DND-41 (cell line): ENCODE measurements around the gene OSBPL1A.

Experiments
- ATAC-seq: fragments of 200-7000 bp; cut with Tn5 transposase; 3 replicates; pipeline ENCODE4 v1.9.1; 2021; ENCODE audit warnings: low read depth; ENCODE audit not compliant: insufficient read depth
- DNase-seq: peaks from one replicate; pipeline ENCODE4 v3.0.0-alpha.2; 2020
- H2AFZ ChIP-seq: 2 replicates; pipeline ENCODE4 v1.6.0; 2012; ENCODE audit warnings: low read depth, low read length
- H3K27ac ChIP-seq: 2 replicates; pipeline ENCODE4 v1.5.1; 2012; ENCODE audit warnings: low read length, inconsistent platforms
- H3K27me3 ChIP-seq: fragments of 200-600 bp; sonication (generic); 2 replicates; pipeline ENCODE4 v1.6.0; 2012; ENCODE audit warnings: low read length, mild to moderate bottlenecking, inconsistent platforms; ENCODE audit not compliant: insufficient read depth, poor library complexity
- H3K36me3 ChIP-seq: 2 replicates; pipeline ENCODE4 v1.5.1; 2012; ENCODE audit warnings: low read length, inconsistent platforms; ENCODE audit not compliant: insufficient read depth
- H3K4me1 ChIP-seq: 2 replicates; pipeline ENCODE4 v1.5.1; 2012; ENCODE audit warnings: mild to moderate bottlenecking, low read length; ENCODE audit not compliant: insufficient read depth
- H3K4me2 ChIP-seq: 2 replicates; pipeline ENCODE4 v1.6.0; 2012; ENCODE audit warnings: mild to moderate bottlenecking, moderate library complexity, low read length, inconsistent platforms; ENCODE audit not compliant: insufficient read depth
- H3K4me3 ChIP-seq, 2 experiments: fragments of 200-600 bp in 1 of 2; shearing (Covaris generic) in 1 of 2; 2 replicates each; pipeline ENCODE4 v1.5.1; 2012 to 2016; ENCODE audit warnings: inconsistent platforms in 2 of 2, low read length in 2 of 2, mild to moderate bottlenecking in 2 of 2, low read depth in 1 of 2, moderate library complexity in 1 of 2
- H3K79me2 ChIP-seq: 2 replicates; pipeline ENCODE4 v1.6.0; 2012; ENCODE audit warnings: low read length, inconsistent platforms; ENCODE audit not compliant: insufficient read depth
- H3K9ac ChIP-seq: 2 replicates; pipeline ENCODE4 v1.6.0; 2012; ENCODE audit warnings: low read depth, mild to moderate bottlenecking, inconsistent platforms, low read length, moderate library complexity
- H3K9me3 ChIP-seq: 2 replicates; pipeline ENCODE4 v1.5.1; 2012; ENCODE audit warnings: low read length, moderate library complexity, mild to moderate bottlenecking, inconsistent platforms; ENCODE audit not compliant: insufficient read depth, severe bottlenecking
- H4K20me1 ChIP-seq: 2 replicates; pipeline ENCODE4 v1.6.0; 2012; ENCODE audit warnings: low read length; ENCODE audit not compliant: insufficient read depth
- EZH2 ChIP-seq: IDR thresholded peaks from 3 replicates; pipeline ENCODE4 v1.6.1; 2012; ENCODE audit warnings: borderline replicate concordance, low read depth, mild to moderate bottlenecking, moderate library complexity, low read length, inconsistent platforms; ENCODE audit not compliant: severe bottlenecking
- TF ChIP-seq, protein P1 (sequence below): IDR thresholded peaks from 2 replicates; pipeline ENCODE4 v1.5.1; 2012; ENCODE audit warnings: borderline replicate concordance, low read length, moderate library complexity, mild to moderate bottlenecking; ENCODE audit not compliant: poor library complexity, severe bottlenecking; ENCODE audit errors: extremely low read depth

Gene OSBPL1A

DNA sequence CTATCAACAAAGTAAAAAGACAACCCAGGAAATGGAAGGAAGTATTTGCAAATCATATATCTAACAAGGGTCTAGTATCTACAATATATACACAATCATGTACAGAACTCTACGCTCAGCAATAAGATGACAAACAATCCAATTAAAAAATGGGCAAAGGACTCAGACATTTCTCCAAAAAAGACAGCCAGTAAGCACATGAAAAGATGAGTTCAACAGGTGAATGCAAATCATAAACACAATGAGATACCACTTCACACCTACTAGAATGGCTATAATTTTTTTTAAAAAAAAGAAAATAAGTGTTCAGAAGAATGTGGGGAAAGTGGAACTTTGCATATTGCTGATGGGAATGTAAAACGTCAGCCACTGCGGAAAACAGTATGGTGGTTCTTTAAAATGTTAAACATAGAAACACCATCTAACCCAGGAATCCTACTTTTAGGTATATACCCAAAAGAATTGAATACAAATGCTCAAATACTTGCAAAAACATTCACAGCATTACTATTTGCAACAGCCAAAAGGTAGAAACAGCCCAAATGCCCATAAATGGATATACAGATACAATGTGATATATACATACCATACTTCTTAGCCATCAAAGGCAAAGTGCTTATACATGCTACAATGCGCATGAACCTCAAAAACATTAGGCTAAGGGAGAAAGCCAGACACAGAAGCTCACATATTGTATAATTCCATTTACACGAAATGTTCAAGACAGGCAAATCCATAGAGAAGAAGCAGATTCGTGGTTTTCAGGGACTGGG, 137.6 kb downstream of the OSBPL1A start:
- Histone ChIP-seq H3K9me3 (no peaks in the 10 kb centered on the region), H3K4me2 (no peak overlapping the region), H3K79me2 (no peaks in the 10 kb centered on the region), H2AFZ (no peak overlapping the region), H3K27ac (no peak overlapping the region), H4K20me1 (no peaks in the 10 kb centered on the region), H3K9ac (no peak overlapping the region), H3K4me1 (no peaks in the 10 kb centered on the region), H3K36me3 (no peaks in the 10 kb centered on the region), H3K4me3 (no peak overlapping the region), H3K27me3 (peaks cover 7% of the 10 kb centered on the region)
- ATAC-seq, result no peak
- TF ChIP-seq, protein P1, sequence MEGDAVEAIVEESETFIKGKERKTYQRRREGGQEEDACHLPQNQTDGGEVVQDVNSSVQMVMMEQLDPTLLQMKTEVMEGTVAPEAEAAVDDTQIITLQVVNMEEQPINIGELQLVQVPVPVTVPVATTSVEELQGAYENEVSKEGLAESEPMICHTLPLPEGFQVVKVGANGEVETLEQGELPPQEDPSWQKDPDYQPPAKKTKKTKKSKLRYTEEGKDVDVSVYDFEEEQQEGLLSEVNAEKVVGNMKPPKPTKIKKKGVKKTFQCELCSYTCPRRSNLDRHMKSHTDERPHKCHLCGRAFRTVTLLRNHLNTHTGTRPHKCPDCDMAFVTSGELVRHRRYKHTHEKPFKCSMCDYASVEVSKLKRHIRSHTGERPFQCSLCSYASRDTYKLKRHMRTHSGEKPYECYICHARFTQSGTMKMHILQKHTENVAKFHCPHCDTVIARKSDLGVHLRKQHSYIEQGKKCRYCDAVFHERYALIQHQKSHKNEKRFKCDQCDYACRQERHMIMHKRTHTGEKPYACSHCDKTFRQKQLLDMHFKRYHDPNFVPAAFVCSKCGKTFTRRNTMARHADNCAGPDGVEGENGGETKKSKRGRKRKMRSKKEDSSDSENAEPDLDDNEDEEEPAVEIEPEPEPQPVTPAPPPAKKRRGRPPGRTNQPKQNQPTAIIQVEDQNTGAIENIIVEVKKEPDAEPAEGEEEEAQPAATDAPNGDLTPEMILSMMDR, result no peak
- no peak for DNase-seq

DNA sequence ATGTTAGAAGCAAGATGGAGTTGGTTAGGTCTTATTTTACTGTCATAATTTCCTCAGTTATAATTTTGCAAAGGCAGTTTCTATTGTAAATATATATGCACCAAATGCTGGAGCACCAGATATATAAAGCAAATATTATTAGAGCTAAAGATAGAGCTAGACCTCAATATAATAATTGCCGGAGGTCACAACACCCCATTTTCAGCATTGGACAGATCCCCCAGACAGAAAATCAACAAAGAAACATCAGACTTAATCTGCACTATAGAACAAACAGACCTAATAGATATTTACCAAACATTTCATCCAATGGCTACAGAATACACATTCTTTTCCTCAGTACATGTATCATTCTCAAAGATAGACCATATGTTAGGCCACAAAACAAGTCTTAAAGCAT, 143.6 kb downstream of the OSBPL1A start:
- Histone ChIP-seq H3K36me3 (no peaks in the 10 kb centered on the region), H2AFZ (no peak overlapping the region), H3K79me2 (no peaks in the 10 kb centered on the region), H3K27me3 (peaks cover 2% of the 10 kb centered on the region), H3K27ac (no peak overlapping the region), H3K4me2 (no peak overlapping the region), H4K20me1 (no peaks in the 10 kb centered on the region), H3K9me3 (no peaks in the 10 kb centered on the region), H3K9ac (no peak overlapping the region), H3K4me3 (no peak overlapping the region), H3K4me1 (no peaks in the 10 kb centered on the region)
- no peak for ATAC-seq
- DNase-seq, result no peak
- TF ChIP-seq, protein P1, result no peak
- TF ChIP-seq EZH2, result no peak

DNA sequence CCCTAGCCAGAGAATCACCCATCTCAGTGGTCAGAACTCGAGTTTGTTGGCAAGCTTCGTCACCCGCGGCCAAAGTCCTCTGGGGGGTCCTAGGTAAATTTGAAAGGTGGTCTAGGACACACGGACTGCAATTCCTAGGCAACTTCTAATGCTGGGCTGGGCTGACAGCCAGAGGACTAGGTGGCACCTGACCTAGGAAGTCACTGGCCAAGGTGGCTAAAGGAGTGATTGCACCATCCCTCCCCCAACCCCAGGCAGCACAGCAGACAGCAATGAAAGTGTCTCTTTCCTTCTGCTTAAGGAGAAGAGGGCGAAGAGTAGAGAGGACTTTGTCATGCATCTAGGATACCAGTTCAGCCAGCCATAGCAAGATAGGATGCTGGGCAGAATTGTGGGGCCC, 147.9 kb downstream of the OSBPL1A start:
- H3K79me2 ChIP-seq, result no peaks in the 10 kb centered on the region
- no peaks in the 10 kb centered on the region for H3K4me1 ChIP-seq
- no peak for DNase-seq
- no peak overlapping the region for H3K4me2 ChIP-seq
- TF ChIP-seq, protein P1, result no peak
- no peak for TF ChIP-seq EZH2
- no peak overlapping the region for H3K9ac ChIP-seq
- H2AFZ ChIP-seq, result no peak overlapping the region
- no peaks in the 10 kb centered on the region for H3K9me3 ChIP-seq
- H4K20me1 ChIP-seq, result no peaks in the 10 kb centered on the region
- H3K4me3 ChIP-seq, result no peak overlapping the region
- no peaks in the 10 kb centered on the region for H3K36me3 ChIP-seq
- H3K27ac ChIP-seq, result no peak overlapping the region
- no peaks in the 10 kb centered on the region for H3K27me3 ChIP-seq
- ATAC-seq, result no peak
